Mucosa of stomach (tissue), 1 donor: ENCODE results near the gene MPZ.
"Not testable (repeated sequence)": the region's sequence is repeated elsewhere in the genome, so short reads cannot be mapped to it uniquely, and the experiment has no call there.

ENCODE experiments used
- H3K27me3 ChIP-seq: one replicate; pipeline ENCODE4 v1.7.0; 2013; ENCODE audit warnings: mild to moderate bottlenecking, low read length; ENCODE audit not compliant: control insufficient read depth, insufficient read depth
- H3K36me3 ChIP-seq: one replicate; pipeline ENCODE4 v1.7.0; 2013; ENCODE audit warnings: low read length; ENCODE audit not compliant: control insufficient read depth, insufficient read depth
- H3K4me1 ChIP-seq: one replicate; pipeline ENCODE4 v1.7.0; 2013; ENCODE audit warnings: mild to moderate bottlenecking, low read length; ENCODE audit not compliant: control insufficient read depth, insufficient read depth
- H3K4me3 ChIP-seq: one replicate; pipeline ENCODE4 v1.7.0; 2013; ENCODE audit warnings: low read length
- H3K9ac ChIP-seq: one replicate; pipeline ENCODE4 v1.7.0; 2013; ENCODE audit warnings: mild to moderate bottlenecking, low read length, moderate library complexity
- H3K9me3 ChIP-seq: one replicate; pipeline ENCODE4 v1.7.0; 2013; ENCODE audit warnings: mild to moderate bottlenecking, low read length, moderate library complexity; ENCODE audit not compliant: control insufficient read depth
- donor health status: Pancreatic carcinoma.

The MPZ gene

GRCh38 chr1:161309868-161310267 is at the start of gene MPZ:
TSS of gene MPZ (minus strand) at chr1:161309968. CDS start at chr1:161309905, 63 bp downstream.
- H3K9ac ChIP-seq, result no peak within 1 kb of the TSS
- peaks cover 10% of the 10 kb centered on the region for H3K4me1 ChIP-seq
- no peak within 1 kb of the TSS for H3K4me3 ChIP-seq
- no peaks in the 10 kb centered on the region for H3K36me3 ChIP-seq
- no peaks in the 10 kb centered on the region for H3K27me3 ChIP-seq
- no peaks in the 10 kb centered on the region for H3K9me3 ChIP-seq

- H3K4me1 ChIP-seq, result no peaks in the 10 kb centered on the region
- no peak overlapping the region for H3K9ac ChIP-seq
- no peaks in the 10 kb centered on the region for H3K27me3 ChIP-seq
- H3K36me3 ChIP-seq, result no peaks in the 10 kb centered on the region
- no peaks in the 10 kb centered on the region for H3K9me3 ChIP-seq
- no peak overlapping the region for H3K4me3 ChIP-seq
These were observed 49.5 kb upstream of the MPZ start for GRCh38 chr1:161359291-161359690.

GRCh38 chr1:161357073-161357472 is 47.3 kb upstream of the MPZ start:
- H3K36me3 ChIP-seq, result no peaks in the 10 kb centered on the region

GRCh38 chr1:161351482-161351881 is 41.7 kb upstream of the MPZ start:
- Histone ChIP-seq H3K9ac (no peak overlapping the region), H3K27me3 (no peaks in the 10 kb centered on the region), H3K36me3 (no peaks in the 10 kb centered on the region), H3K9me3 (no peaks in the 10 kb centered on the region), H3K4me3 (no peak overlapping the region), H3K4me1 (no peaks in the 10 kb centered on the region)

More at GRCh38 chr1:161357073-161357472, 47.3 kb upstream of the MPZ start:
- Histone ChIP-seq H3K9ac (no peak overlapping the region), H3K4me1 (no peaks in the 10 kb centered on the region), H3K9me3 (no peaks in the 10 kb centered on the region), H3K27me3 (no peaks in the 10 kb centered on the region), H3K4me3 (no peak overlapping the region)

GRCh38 chr1:161350671-161351070 is 40.9 kb upstream of the MPZ start:
- Histone ChIP-seq H3K36me3 (no peaks in the 10 kb centered on the region), H3K4me3 (no peak overlapping the region), H3K27me3 (no peaks in the 10 kb centered on the region), H3K9ac (no peak overlapping the region), H3K9me3 (no peaks in the 10 kb centered on the region), H3K4me1 (no peaks in the 10 kb centered on the region)

GRCh38 chr1:161342821-161343220 is 33.1 kb upstream of the MPZ start:
- H3K9me3 ChIP-seq, result no peaks in the 10 kb centered on the region
- H3K27me3 ChIP-seq, result no peaks in the 10 kb centered on the region
- no peaks in the 10 kb centered on the region for H3K36me3 ChIP-seq
- H3K9ac ChIP-seq, result no peak overlapping the region
- no peaks in the 10 kb centered on the region for H3K4me1 ChIP-seq
- H3K4me3 ChIP-seq, result no peak overlapping the region

GRCh38 chr1:161342177-161342576 is 32.4 kb upstream of the MPZ start:
- Histone ChIP-seq H3K4me1 (no peaks in the 10 kb centered on the region), H3K9me3 (no peaks in the 10 kb centered on the region), H3K36me3 (no peaks in the 10 kb centered on the region), H3K9ac (no peak overlapping the region), H3K27me3 (no peaks in the 10 kb centered on the region), H3K4me3 (no peak overlapping the region)

GRCh38 chr1:161335796-161336195 is 26.0 kb upstream of the MPZ start:
- Histone ChIP-seq H3K9ac (no peak overlapping the region), H3K27me3 (no peaks in the 10 kb centered on the region), H3K4me1 (no peaks in the 10 kb centered on the region), H3K4me3 (no peak overlapping the region), H3K36me3 (no peaks in the 10 kb centered on the region), H3K9me3 (no peaks in the 10 kb centered on the region)

- H3K27me3 ChIP-seq, result no peaks in the 10 kb centered on the region
- peaks cover 13% of the 10 kb centered on the region for H3K36me3 ChIP-seq
- no peaks in the 10 kb centered on the region for H3K9me3 ChIP-seq
- no peak overlapping the region for H3K9ac ChIP-seq
- no peaks in the 10 kb centered on the region for H3K4me1 ChIP-seq
- no peak overlapping the region for H3K4me3 ChIP-seq
These were observed 23.4 kb upstream of the MPZ start for GRCh38 chr1:161333166-161333565.

- no peaks in the 10 kb centered on the region for H3K9me3 ChIP-seq
- no peak overlapping the region for H3K4me3 ChIP-seq
- no peak overlapping the region for H3K9ac ChIP-seq
- H3K36me3 ChIP-seq, result peaks cover 13% of the 10 kb centered on the region
- H3K4me1 ChIP-seq, result no peaks in the 10 kb centered on the region
- no peaks in the 10 kb centered on the region for H3K27me3 ChIP-seq
These were observed 20.6 kb upstream of the MPZ start for GRCh38 chr1:161330346-161330745.

GRCh38 chr1:161324020-161324419 is 14.3 kb upstream of the MPZ start:
- no peaks in the 10 kb centered on the region for H3K36me3 ChIP-seq

GRCh38 chr1:161315841-161316674 is 6.3 kb upstream of the MPZ start:
- not testable (repeated sequence) for H3K9me3 ChIP-seq, H3K4me3 ChIP-seq, H3K9ac ChIP-seq, H3K27me3 ChIP-seq, H3K4me1 ChIP-seq, H3K36me3 ChIP-seq

More at GRCh38 chr1:161324020-161324419, 14.3 kb upstream of the MPZ start:
- Histone ChIP-seq H3K27me3 (no peaks in the 10 kb centered on the region), H3K4me1 (peaks cover 6% of the 10 kb centered on the region), H3K4me3 (no peak overlapping the region), H3K9ac (no peak overlapping the region), H3K9me3 (no peaks in the 10 kb centered on the region)
